Measurements from ENCODE around the gene ARIH2.
"Not testable (repeated sequence)": the region's sequence is repeated elsewhere in the genome, so short reads cannot be mapped to it uniquely, and the experiment has no call there.

ARIH2 gene

DNA sequence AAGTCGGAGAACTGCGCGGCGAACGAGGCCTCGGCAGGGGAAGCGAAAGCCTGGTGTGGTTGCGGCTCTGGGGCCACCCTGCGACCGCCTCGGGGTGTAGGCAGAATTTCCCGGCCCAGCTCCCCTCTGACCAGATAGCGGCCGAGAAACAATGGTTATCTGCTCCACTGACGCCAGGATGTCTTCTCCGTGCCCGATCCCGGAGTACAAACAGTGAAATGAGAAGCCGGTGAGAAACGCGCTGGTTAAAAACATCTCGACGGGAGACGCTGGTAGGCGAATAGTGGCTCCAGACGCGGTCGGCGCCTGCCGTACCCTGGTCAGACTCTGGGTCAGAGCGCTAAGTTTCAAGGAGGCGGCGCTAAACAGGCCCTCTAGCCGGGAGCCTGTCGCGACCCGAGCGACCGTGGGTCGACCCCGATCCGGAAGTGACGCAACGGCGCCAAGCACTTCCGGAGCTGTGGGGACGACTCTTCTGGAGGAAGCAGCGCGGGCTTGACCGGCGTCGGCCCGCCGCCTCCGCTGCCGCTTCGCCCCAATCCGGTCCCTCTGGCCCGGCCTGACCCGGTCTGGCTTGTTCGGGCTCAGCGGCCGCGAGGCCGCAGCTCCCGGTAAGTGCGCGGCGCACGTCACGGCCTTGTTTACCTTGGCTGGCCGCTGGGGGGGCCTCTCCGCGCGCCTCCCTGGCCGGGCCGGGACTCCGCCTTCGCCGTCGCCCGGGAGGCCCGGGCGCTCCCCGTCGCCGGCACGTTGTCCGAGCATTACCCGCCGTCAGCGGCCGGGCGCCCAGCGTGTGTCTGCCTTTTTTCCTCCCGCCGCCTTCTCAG is at the start of gene ARIH2:
Gene ARIH2 (plus strand): TSS at position 455 of the 827 bp plus-strand sequence. CDS start 8,717 bp downstream, outside the sequence.
- peak; percentile 41 for DNase-seq

DNA sequence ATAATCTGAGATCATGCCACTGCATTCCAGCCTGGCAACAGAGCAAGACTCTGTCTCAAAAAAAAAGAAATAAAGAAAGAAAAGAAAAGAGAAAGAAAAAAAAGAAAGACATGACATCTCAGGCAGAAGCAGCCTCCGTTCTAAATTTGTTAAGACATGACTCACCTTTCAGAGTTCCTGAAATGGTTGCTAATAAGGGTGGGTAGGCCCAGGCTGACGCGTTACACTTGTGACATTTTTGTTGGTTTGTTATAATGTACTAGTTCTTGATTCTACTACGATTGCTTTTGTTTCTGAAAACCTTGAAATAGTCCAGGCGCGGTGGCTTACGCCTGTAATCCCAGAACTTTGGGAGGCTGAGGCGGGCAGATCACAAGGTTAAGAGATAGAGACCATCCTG is 41.0 kb upstream of the ARIH2 start:
- no peak for DNase-seq

DNA sequence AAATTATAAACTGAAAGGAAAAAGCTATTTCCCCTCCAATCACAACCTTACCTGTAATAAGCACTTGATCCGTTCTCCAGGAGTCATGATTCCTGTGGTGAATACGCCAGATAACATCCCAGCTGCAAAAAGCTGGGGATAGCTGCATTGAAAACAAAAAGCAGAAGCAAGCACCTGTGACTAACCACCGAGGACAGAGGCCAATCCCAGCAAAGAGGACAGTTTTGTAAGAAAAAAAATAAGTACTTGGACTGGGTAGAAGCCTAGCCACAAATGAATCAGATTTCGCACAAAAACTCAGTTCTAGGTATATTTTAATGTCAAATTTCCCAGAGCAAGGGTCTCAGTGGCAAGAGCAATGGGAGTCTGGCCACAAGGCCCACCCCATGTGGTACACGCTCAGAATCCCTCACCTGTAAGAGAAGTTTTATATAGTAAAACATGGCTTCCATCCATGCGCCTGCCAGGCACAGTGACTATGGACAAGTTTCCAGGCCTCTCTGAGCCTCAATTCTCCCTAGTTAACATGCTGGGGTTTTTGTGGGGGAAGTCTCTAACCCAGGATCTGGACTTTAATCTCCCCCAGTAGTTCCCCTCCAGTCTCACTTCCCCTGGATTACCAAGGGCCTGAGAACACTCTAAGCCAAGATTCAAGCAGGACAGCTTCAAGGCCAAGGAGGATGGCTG is 39.2 kb upstream of the ARIH2 start:
- DNase-seq: no peak

DNA sequence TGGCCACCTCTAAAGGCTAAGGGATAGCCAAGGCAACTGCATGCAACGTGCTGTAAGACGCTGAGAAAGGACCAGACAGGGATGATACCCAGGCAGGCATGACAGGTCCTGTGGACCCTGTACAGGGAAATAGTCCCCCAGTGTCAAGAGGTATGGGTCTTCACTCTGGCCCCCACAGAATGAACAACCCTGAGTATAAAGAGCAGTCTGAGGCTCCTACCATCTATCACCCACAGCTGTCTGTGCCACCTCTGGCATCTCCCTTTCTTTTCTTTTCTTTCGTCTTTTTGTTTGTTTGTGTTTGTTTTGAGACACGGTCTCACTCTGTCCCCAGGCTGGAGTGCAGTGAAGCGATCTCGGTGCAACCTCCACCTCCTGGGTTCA is 38.7 kb upstream of the ARIH2 start:
- no peak for DNase-seq

DNA sequence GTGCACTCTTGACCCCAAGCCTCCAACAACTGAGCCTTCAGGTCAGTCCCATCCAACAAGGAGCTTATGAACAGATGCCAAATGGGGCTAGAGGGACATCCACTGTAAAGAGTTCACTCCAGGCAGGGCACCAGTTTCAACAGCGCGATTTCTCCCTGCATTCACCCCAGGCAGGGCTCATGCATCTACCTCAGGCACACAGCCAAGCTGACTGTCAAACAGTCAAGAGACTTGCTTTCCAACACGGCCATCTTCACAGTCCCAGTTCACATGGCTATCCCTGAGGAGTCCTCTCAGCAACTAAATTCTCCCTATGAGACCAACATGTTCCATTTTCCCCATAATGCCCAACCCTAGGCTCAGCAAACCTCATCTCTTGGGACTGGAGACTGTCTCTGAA is 37.6 kb upstream of the ARIH2 start:
- no peak for DNase-seq

DNA sequence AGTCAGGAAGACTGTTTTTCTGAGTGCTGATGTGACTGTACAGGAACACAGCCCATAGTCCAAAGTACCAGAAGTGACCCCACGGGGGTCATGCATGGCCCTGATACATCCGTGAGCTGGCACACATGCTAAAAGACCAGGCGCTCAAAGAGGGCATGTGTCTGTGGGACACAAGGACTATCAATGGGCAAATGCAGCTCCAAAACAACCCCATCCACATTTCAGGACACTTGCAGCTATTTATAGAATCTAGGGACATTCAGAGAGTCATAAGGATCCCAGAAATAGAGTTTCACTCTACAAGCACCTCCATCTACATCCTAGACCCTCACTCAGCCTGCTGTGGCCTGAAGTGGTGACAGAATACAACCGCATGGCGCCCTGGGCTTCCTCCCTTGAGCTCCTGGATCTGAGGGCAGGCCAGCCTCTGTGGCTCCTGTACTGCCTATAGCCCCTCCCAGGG is 37.0 kb upstream of the ARIH2 start:
- DNase-seq: no peak

DNA sequence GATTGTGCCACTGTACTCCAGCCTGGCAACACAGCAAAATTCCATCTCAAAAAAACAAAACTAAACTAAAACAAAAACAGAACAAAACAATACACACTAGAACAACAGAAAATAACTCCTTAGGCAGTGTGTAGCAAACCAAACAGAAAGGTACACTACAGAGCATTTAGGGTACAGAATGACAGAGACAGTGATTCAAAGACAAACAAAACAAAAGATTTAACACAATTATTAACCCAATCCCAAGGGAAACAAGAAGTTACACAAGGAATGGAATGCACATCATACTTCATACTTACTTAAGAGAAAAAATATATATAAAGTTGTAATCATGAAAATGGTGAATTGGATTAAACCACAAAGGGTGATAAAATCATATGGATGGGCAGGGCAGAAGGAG is 32.9 kb upstream of the ARIH2 start:
- no peak for DNase-seq

DNA sequence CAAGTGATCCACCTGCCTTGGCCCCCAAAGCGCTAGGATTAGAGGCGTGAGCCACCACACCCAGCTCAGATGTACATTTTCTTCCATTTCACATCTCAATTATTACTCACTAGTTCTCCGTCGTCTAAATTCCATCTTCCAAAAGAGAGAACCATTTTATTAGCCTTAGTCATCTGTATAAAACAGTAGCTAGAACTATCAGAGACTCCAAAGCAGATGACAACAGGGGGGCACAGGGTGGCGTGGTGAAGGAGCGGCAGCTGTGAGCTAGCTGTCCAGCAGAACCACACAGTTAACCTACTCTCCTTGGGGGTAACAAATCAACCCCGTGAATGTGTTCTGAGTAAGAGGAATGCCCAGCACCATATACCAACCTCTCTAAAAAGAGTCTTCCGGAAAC is 27.0 kb upstream of the ARIH2 start:
- DNase-seq: no peak

DNA sequence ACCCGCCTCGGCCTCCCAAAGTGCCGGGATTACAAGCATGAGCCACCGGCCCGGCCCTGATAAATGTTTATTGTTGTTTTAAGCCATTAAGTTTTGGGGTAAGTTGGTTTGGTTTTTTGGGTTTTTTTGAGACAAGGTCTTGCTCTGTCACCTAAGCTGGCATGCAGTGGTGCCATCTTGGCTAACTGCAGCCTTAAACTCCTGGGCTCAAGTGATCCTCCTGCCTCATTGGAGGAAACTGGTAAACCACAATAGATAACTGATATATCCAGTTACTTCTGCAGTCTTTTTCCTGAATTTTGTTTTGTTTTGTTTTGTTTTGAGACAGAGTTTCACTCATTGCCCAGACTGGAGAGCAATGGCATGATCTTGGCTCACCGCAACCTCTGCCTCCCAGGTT is 24.1 kb upstream of the ARIH2 start:
- DNase-seq: no peak

DNA sequence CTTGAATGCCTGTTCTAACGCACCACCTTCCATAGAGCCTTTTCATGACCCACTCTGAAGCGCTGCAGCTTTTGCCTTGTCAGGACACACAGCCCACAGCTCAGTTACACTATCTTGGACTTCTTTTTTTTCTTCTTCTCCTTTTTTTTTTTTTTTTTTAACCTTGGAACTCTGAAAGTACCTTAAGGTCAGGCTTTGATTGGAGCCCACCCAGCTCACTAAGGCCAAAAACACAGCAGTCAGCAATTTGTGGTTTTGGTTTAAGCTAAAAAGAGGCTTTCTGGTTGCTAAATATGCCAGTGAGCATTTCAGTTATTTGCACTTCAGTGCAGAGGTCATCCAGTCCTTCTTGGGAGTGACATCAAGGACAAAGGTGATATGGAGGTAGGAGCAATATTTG is 21.7 kb upstream of the ARIH2 start:
- DNase-seq: no peak

DNA sequence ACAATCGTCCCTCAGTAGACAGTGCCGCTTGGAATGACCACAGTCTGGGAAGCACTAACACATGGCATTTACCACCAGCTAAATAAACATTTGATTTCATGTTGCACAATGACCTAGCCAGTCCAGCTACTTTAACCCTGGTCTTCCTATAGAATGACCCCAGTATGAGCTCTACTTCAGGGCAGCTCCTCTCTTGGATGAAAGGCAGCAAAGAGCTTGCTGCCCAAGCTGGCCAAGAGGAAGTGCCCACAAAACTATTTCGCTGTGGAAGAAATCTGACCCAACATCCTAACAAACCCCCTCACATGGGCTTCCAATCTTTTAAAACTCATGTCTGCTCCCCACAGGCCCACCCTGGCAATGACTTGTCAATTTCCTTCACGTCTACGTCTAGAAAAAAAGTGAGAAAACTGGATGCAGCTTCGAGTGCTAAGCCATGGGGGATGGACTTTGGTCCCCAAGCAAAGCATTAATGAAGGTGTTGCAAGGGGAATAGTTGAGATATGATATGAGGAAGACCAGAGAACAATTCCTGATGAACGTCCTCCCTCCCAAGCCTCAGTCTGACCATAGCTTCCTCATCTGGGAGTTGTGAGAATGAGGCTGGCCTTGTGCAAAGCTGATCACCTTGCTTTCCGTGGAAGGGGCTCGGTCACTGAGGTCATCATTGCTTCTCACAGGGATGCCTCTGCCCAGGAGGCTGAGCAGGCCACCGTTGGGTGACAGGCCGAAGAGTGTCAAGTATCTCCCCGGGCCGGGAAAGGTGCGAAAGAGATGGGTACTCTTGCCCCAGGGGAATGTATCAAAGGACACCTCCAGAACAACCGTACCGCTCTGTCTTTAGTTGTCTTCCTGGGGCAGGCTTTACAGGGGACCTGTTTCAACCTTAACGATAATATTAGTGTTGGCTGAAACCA is 20.9 kb upstream of the ARIH2 start:
- no peak for DNase-seq

DNA sequence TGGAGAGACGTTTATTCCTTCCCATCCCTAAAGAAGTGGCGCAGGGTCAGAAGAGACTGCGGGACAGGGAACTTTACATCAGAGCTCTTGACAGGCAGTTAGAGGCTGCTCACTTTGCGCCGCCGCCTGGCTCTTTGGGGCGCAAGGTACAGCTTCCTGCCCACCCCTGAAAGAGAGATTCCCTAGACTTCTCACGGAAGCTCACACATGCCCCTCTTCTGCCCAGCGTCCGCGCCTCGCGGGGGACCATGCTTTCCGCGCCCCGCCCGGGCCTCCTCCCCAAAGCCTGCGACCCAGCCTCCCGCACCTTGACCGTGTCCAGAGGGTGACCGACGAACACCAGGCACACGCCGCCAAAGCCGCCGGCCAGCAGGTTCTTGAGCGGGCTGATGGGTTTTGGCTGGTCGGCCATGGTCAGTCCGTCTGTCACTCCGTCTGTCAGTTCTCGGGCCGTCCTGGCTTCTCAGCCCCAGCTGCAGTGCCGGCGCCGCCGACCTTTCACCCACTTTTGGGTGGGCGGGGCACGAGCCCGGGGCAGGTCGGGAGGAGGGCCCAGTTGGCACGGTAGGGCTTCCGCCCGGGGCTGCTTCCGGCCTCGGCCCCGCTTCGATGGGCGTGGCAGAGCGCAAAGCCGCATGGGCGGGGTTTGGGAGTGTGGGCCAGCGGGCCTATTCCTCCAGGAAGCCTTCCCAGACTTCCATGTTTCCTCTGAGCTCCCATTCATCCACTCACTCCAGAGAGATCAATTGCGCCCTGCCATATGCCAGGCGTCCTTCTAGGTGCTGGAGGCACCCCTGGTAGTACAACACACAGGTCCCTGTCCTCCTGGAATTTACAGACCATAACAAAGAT is 20.0 kb upstream of the ARIH2 start, which contains the start of gene SLC25A20:
Gene SLC25A20 (minus strand): TSS at position 500 of the 852 bp plus-strand sequence. CDS start 88 bp downstream, at position 412.
- peak; percentile 40 for DNase-seq

DNA sequence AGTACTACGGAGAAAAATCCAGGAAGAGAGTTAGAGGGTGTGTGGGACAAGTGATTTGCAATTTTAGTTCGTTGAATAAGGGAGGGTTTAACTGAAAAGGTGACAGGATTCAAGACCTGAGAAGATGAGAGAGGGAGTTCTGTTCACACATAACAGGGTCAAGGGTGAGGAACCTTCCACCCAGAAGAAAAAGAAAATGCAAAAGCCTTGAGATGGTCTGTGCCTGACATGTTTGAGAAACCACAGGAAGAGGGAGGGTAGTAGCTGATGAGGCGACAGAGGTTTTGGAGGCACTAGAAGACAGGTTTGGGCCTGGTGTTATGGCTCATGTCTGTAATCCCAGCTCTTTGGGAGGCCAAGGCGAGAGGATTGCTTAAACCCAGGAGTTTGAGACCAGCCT is 19.4 kb upstream of the ARIH2 start:
- no peak for DNase-seq

DNA sequence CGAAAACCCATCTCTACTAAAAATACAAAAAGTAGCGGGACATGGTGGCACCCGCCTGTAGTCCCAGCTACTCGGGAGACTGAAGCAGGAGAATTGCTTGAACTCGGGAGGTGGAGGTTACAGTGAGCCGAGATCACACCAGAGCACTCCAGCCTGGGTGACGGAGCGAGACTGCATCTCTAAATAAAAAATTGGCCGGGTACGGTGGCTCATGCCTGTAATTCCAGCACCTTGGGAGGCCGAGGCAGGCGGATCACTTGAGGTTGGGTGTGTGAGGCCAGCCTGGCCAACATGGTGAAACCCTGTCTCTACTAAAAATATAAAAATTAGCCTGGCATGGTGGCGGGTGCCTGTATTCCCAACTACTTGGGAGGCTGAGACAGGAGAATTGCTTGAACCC is 11.6 kb upstream of the ARIH2 start:
- DNase-seq: not testable (repeated sequence)

DNA sequence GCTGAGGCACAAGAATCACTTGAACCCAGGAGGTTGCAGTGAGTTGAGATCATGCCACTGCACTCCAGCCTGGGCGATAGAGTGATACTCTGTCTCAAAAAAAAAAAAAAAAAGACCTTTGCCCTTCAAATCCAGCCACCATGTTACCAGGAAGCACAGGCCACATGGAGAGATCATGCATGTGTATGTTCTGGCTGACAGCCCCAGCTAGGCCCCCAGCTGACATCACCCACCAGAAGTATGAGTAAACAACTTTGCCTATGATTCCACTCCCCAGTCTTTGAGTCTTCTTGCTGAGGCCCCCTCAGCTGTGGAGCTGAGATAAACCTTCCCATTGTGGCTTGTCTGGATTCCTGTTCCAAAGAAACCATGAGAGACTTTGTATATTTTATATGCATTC is 3.3 kb upstream of the ARIH2 start:
- DNase-seq: no peak

DNA sequence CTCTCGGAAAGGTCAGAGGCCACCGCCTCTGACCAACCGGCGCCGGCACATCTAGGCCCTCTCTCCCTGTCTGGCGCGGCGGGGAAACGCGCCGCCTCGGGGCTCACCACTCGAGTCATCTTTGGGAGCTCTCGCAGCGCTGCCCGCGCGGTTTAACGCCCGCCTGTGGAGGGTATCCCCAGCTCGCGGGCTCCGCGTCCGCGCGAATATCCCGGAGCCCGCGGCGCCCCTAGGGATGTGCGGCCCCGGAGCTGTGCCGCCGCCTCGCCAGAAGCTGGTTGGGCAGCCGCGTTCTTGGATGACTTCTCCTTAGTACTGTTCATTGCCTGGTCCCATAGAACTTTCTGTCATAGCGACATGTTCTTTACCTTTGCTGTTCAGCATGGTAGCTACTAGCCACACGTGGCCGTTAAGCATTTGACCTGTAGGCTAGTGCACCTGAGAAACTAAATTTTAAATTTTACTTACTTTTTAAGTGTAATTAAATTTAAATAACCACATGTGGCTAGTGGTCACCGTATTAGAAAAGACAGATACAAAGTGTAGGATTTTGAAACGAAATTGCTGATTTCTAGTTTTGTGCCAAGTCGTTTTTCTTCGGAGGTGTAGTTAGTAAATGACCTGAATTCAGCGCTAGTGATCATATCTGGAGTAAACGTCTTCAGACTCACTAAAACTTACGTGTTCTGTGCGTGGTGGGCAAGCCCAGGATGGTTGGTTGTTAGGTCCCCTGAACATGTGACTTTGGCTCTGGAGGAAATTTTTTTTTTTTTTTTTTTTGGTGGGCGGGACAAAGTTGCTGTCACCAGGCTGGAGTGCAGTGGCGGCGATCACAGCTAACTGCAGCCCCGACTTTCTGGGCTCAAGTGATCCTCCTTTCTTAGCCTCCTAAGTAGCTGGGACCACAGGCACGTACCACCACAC is 835 bp downstream of the ARIH2 start:
- DNase-seq: no peak

DNA sequence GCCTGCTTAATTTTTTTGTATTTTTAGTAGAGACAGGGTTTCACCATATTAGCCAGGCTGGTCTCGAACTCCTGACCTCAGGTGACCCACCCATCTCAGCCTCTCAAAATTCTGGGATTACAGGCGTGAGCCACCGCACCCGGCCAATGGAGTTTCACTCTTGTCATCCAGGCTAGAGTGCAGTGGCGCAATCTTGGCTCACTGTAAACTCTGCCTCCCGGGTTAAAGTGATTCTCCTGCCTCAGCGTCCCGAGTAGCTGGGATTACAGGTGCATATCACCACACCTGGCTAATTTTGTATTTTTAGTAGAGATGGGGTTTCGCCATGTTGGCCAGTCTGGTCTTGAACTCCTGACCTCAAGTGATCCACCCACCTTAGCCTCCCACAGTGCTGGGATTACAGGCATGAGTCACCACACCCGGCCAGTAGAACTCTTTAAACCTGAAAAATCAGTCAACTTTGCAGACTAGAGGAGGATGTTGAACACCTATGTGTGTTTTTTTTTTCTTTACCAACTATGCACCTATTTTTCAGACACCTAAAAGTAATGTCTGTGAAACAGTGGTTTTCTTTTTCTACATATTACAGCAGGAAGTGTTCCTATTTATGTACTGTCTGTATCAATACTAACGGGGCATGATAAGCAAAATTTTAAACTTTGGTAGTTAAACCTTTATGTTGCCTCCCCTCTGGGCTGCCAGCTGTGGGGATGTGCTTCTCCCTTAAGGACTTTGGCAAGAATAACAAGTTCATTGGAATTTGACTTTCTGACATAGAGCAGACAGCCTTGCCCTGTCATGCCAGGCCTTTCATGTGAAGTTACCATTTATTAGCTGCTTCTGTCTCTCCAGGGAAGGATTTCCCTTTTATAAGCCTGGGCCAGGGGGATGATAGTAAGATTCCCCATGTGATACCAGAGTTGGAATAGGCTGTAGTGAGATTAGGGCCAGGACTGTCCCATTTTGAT is 8.1 kb downstream of the ARIH2 start:
- no peak for DNase-seq

DNA sequence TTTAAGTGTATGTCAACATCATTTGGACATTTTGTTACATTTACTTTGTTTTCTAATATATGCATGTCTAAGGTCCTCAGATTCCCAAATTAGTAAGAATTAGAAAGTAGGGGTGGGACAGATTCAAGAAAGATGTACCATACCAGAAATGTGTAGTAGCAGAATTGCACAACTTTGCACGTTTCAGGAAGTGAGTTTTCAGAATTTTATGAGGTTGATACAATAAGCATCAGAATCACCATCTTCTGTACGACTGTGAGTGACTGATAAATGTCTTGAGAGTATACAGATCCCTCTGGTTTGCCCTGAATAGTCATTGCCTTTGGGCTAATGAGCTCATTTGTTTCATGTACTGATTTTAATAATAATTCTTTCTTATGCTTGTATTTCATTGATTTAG is 9.3 kb downstream of the ARIH2 start:
- no peak for DNase-seq

DNA sequence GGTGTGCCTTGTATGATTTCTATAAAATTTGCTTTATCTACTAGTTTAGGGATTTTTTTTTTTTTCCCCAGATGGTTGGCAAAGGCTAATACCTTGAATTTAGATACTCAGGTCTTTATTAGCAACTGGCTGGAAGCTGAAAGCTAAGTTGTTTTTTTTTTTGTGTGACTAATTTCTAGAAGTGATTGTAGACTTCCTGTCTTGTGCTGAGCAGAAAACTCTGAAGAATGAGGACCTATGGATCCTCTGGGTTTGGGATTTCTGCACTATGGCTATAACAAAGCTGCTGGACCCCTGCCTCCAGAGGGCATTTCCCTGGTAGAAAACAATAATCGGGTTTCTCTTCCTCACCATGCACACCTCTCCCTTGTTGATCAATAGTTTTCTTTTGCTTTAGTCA is 10.0 kb downstream of the ARIH2 start:
- DNase-seq: no peak
